IMR-90 (cell line): ENCODE results near the gene JPH4. TPM values are rescaled to one million over a fixed set of nuclear protein-coding genes. Genes with fewer than 3 reads are reported as not detected.
A peak's percentile ranks its signal among the peaks of the same experiment; 100 is the strongest.

Experiments used
- ATAC-seq: fragments of 200-7000 bp; cut with Tn5 transposase; 2 replicates; pipeline ENCODE4 v1.9.1; 2020; ENCODE audit warnings: low read depth, mild to moderate bottlenecking, moderate library complexity
- BruUV-seq: library from RNA; stranded (reverse); fragments of 400-500 nt; replicated peaks from 2 replicates; lab custom pipeline; 2021; lab: Mats Ljungman, UMichigan
- CTCF ChIA-PET: fragments of 300-600 bp; formaldehyde crosslinking; extraction: SDS; loops from one replicate; lab custom pipeline; 2021; ENCODE audit warnings: antibody characterized with exemption; lab: Yijun Ruan, JAX
- POLR2A ChIA-PET: fragments of 300-600 bp; sonication (Branson Sonifier 250); formaldehyde crosslinking; loops from one replicate; lab custom pipeline; 2022; ENCODE audit warnings: antibody characterized with exemption; ENCODE audit not compliant: unreplicated experiment; lab: Charles Lee
- DNase-seq: peaks from one replicate; pipeline ENCODE4 v3.0.0; 2013
- H2AFZ ChIP-seq: replicated peaks from 2 replicates; pipeline ENCODE3; 2013; ENCODE audit warnings: low read length, mild to moderate bottlenecking; ENCODE audit not compliant: poor library complexity
- H2AK5ac ChIP-seq: 2 replicates; pipeline ENCODE4 v1.6.1; 2013; ENCODE audit warnings: low read depth, low read length, inconsistent platforms
- H2AK9ac ChIP-seq: replicated peaks from 2 replicates; pipeline ENCODE3; 2013; ENCODE audit warnings: mild to moderate bottlenecking, low read depth, low read length, moderate library complexity; ENCODE audit not compliant: poor library complexity
- H2BK120ac ChIP-seq: 2 replicates; pipeline ENCODE4 v1.6.1; 2013; ENCODE audit warnings: low read depth, low read length, inconsistent platforms
- H2BK15ac ChIP-seq: 3 replicates; pipeline ENCODE4 v1.6.1; 2013; ENCODE audit warnings: low read depth, low read length, inconsistent platforms
- H2BK20ac ChIP-seq: 2 replicates; pipeline ENCODE4 v1.6.1; 2013; ENCODE audit warnings: low read depth, mild to moderate bottlenecking, inconsistent platforms, low read length, moderate library complexity
- H2BK5ac ChIP-seq: 2 replicates; pipeline ENCODE4 v1.6.1; 2013; ENCODE audit warnings: mild to moderate bottlenecking, low read depth, low read length, inconsistent platforms; ENCODE audit not compliant: poor library complexity, severe bottlenecking
- H3K14ac ChIP-seq: replicated peaks from 2 replicates; pipeline ENCODE4 v1.6.1; 2013; ENCODE audit warnings: low read depth, low read length, inconsistent platforms
- H3K18ac ChIP-seq: 2 replicates; pipeline ENCODE4 v1.6.1; 2013; ENCODE audit warnings: low read depth, low read length, control low read depth
- H3K23ac ChIP-seq: 2 replicates; pipeline ENCODE4 v1.6.1; 2013; ENCODE audit warnings: low read depth, low read length, inconsistent platforms
- H3K27ac ChIP-seq: 2 replicates; pipeline ENCODE4 v1.5.1; 2013; ENCODE audit warnings: mild to moderate bottlenecking, control low read depth, low read length; ENCODE audit not compliant: insufficient read depth
- H3K27me3 ChIP-seq: 2 replicates; pipeline ENCODE4 v1.6.1; 2013; ENCODE audit warnings: low read length; ENCODE audit not compliant: control insufficient read depth, insufficient read depth
- H3K36me3 ChIP-seq: 2 replicates; pipeline ENCODE4 v1.6.1; 2013; ENCODE audit warnings: low read length, mixed read lengths; ENCODE audit not compliant: control insufficient read depth, insufficient read depth
- H3K4ac ChIP-seq: 2 replicates; pipeline ENCODE4 v1.6.1; 2013; ENCODE audit warnings: low read depth, low read length, inconsistent platforms
- H3K4me1 ChIP-seq: 2 replicates; pipeline ENCODE4 v1.6.1; 2013; ENCODE audit warnings: low read length, mixed read lengths; ENCODE audit not compliant: control insufficient read depth, insufficient read depth
- H3K4me2 ChIP-seq: 2 replicates; pipeline ENCODE4 v1.6.1; 2013; ENCODE audit warnings: low read depth, mild to moderate bottlenecking, control low read depth, low read length, moderate library complexity
- H3K4me3 ChIP-seq: 2 replicates; pipeline ENCODE4 v1.5.1; 2013; ENCODE audit warnings: low read depth, mild to moderate bottlenecking, control low read depth, low read length, moderate library complexity; ENCODE audit not compliant: insufficient read depth
- H3K56ac ChIP-seq: 2 replicates; pipeline ENCODE4 v1.6.1; 2013; ENCODE audit warnings: low read length, inconsistent platforms; ENCODE audit not compliant: insufficient read depth; ENCODE audit errors: extremely low read depth
- H3K79me1 ChIP-seq, 2 experiments: 2 replicates each; pipeline ENCODE4 v1.6.1; 2013; ENCODE audit warnings: low read length in 2 of 2, inconsistent platforms in 1 of 2, low read depth in 1 of 2
- H3K9ac ChIP-seq: 2 replicates; pipeline ENCODE4 v1.6.1; 2013; ENCODE audit warnings: low read depth, low read length, control low read depth
- H3K9me1 ChIP-seq: 2 replicates; pipeline ENCODE4 v1.6.1; 2013; ENCODE audit warnings: low read length, inconsistent platforms; ENCODE audit not compliant: insufficient read depth
- H3K9me3 ChIP-seq: 2 replicates; pipeline ENCODE4 v1.6.1; 2013; ENCODE audit warnings: low read length; ENCODE audit not compliant: control insufficient read depth, insufficient read depth
- H4K20me1 ChIP-seq: 2 replicates; pipeline ENCODE4 v1.6.1; 2013; ENCODE audit warnings: low read length, inconsistent platforms; ENCODE audit not compliant: insufficient read depth
- H4K5ac ChIP-seq: 2 replicates; pipeline ENCODE4 v1.6.1; 2013; ENCODE audit warnings: mild to moderate bottlenecking, low read depth, low read length, control low read depth
- H4K8ac ChIP-seq, 2 experiments: 2 replicates each; pipeline ENCODE4 v1.6.1; 2013; ENCODE audit warnings: low read depth in 2 of 2, low read length in 2 of 2, control low read depth in 1 of 2, inconsistent platforms in 1 of 2
- H4K91ac ChIP-seq: 2 replicates; pipeline ENCODE4 v1.6.1; 2013; ENCODE audit warnings: low read depth, low read length, inconsistent platforms; ENCODE audit not compliant: insufficient read depth
- BHLHE40 ChIP-seq: fragments of 150-350 bp; IDR thresholded peaks from 2 replicates; pipeline ENCODE4 v1.6.1; 2016; ENCODE audit warnings: mild to moderate bottlenecking, low read depth, low read length
- CTCF ChIP-seq: conservative IDR thresholded peaks from 2 replicates; pipeline ENCODE4 v1.5.1; 2012; ENCODE audit warnings: mild to moderate bottlenecking, low read depth, low read length, improper control_type of control experiment
- FOS ChIP-seq: fragments of 150-350 bp; IDR thresholded peaks from 2 replicates; pipeline ENCODE4 v1.6.1; 2016; ENCODE audit warnings: low read depth, low read length
- MAZ ChIP-seq: IDR thresholded peaks from 2 replicates; pipeline ENCODE4 v1.6.1; 2012; ENCODE audit warnings: low read depth, mild to moderate bottlenecking, low read length, improper control_type of control experiment, moderate library complexity, borderline replicate concordance
- NFE2L2 ChIP-seq: fragments of 150-350 bp; IDR thresholded peaks from 2 replicates; pipeline ENCODE4 v1.6.1; 2016; ENCODE audit warnings: low read depth, mild to moderate bottlenecking, low read length
- POLR2A ChIP-seq: IDR thresholded peaks from 2 replicates; pipeline ENCODE4 v1.6.1; 2012; ENCODE audit warnings: mild to moderate bottlenecking, low read depth, low read length
- RAD21 ChIP-seq: IDR thresholded peaks from 2 replicates; pipeline ENCODE4 v1.6.1; 2012; ENCODE audit warnings: low read length, improper control_type of control experiment
- RCOR1 ChIP-seq: IDR thresholded peaks from 2 replicates; pipeline ENCODE4 v1.6.1; 2012; ENCODE audit warnings: mild to moderate bottlenecking, low read length, improper control_type of control experiment; ENCODE audit not compliant: insufficient replicate concordance
- RFX5 ChIP-seq: IDR thresholded peaks from 2 replicates; pipeline ENCODE4 v1.8.0; 2012; ENCODE audit warnings: low read depth, mild to moderate bottlenecking, low read length, moderate library complexity
- SMC3 ChIP-seq: fragments of 150-350 bp; IDR thresholded peaks from 2 replicates; pipeline ENCODE4 v1.6.1; 2016; ENCODE audit warnings: low read depth, mild to moderate bottlenecking, antibody characterized with exemption, low read length, moderate library complexity
- USF2 ChIP-seq: fragments of 150-350 bp; IDR thresholded peaks from 2 replicates; pipeline ENCODE4 v1.6.1; 2017; ENCODE audit warnings: mild to moderate bottlenecking, antibody characterized with exemption, low read length, low read depth
- WGBS, 2 experiments: methylation state at CpG; one replicate each; pipeline versions ENCODE4 v1.1.5 to v1.1.7; 2013; ENCODE audit warnings: missing lambda C conversion rate in 2 of 2; ENCODE audit not compliant: insufficient read length in 1 of 2; ENCODE audit errors: extremely low coverage in 2 of 2; 5-methylcytosine and 5-hydroxymethylcytosine counted together
- dilution Hi-C: fragments of 300-500 bp; cut with HindIII; formaldehyde crosslinking; loops from one replicate; pipeline ENCODE4 v1.14.3; 2018; ENCODE audit warnings: low sequenced_read_pairs; ENCODE audit not compliant: unreplicated experiment
- in situ Hi-C: fragments of 300-500 bp; cut with MboI; formaldehyde crosslinking; loops from 3 replicates; pipeline ENCODE4 v1.14.3; 2019; ENCODE audit warnings: low sequenced_read_pairs, inconsistent platforms, mixed read lengths
- intact Hi-C: fragments of 100-400 bp; cut with micrococcal nuclease; formaldehyde crosslinking; loops from 2 replicates; pipeline ENCODE4 v1.10.0; 2022
- polyA plus RNA-seq, 3 experiments: library from polyadenylated mRNA; depleted of rRNA; stranded (reverse); fragments of >200 nt; gene quantifications; 2 replicates each; pipeline ENCODE4 v1.2.3, GENCODE V29; 2012; ENCODE audit warnings: low replicate concordance in 1 of 3
- total RNA-seq: library from RNA; depleted of rRNA; stranded (reverse); fragments of >200 nt; gene quantifications from 2 replicates; pipeline ENCODE4 v1.2.3, GENCODE V29; 2012

Gene JPH4
- total and polyA plus RNA-seq, 2 of the 4 experiments (the other 2 are of a cell fraction): not detected

GRCh38 chr14:23563473-23564180 is 15.0 kb downstream of the JPH4 start (continued):
- TF ChIP-seq RCOR1: no peak

- CTCF ChIA-PET: interaction anchor here (0.7 to 1.0 kb wide), 2 partner anchors 80 to 84 kb away, joined by 3 read pairs; no protein-coding TSS in a partner anchor
- Histone ChIP-seq H3K4me2 (no peak overlapping the region), H2AK5ac (no peak overlapping the region), H2AFZ (no peak overlapping the region), H3K79me1 (peaks cover 0 to 2% of the 10 kb centered on the region in 2 experiments; a peak in 2 of 4 replicates), H3K56ac (no peak overlapping the region), H3K18ac (no peak overlapping the region), H4K5ac (no peak overlapping the region), H4K20me1 (no peaks in the 10 kb centered on the region), H4K91ac (no peak overlapping the region), H3K4me1 (peaks cover 2% of the 10 kb centered on the region; the same call in 1 of the 2 replicates), H3K4ac (no peak overlapping the region), H2BK5ac (no peak overlapping the region), H4K8ac (no peak overlapping the region), H3K9me1 (peaks cover 10% of the 10 kb centered on the region; the same call in 1 of the 2 replicates), H3K4me3 (no peak overlapping the region), H2AK9ac (no peak overlapping the region), H2BK20ac (no peak overlapping the region), H3K27me3 (no peaks in the 10 kb centered on the region), H3K23ac (no peak overlapping the region), H3K9me3 (no peaks in the 10 kb centered on the region), H3K27ac (no peak overlapping the region), H3K14ac (no peak overlapping the region), H3K9ac (no peak overlapping the region), H2BK120ac (no peak overlapping the region), H3K36me3 (peaks cover 7% of the 10 kb centered on the region), H2BK15ac (no peak overlapping the region)
- TF ChIP-seq MAZ (peak; percentile 57; the same call in 1 of the 2 replicates), POLR2A (no peak), SMC3 (peak; percentile 74), NFE2L2 (no peak), RAD21 (peak; percentile 82), CTCF (peak; percentile 85), FOS (no peak), USF2 (no peak), BHLHE40 (no peak), RFX5 (no peak)
- no TSS peak for BruUV-seq
- dilution Hi-C loops: no loop called here
- in situ Hi-C loops: no loop called here
- ATAC-seq: peak; percentile 63
- POLR2A ChIA-PET: interaction anchor here (1.0 kb wide), 1 partner anchor 85 kb away, joined by 3 read pairs; no protein-coding TSS in a partner anchor
- WGBS, 2 experiments: no CpG with 5 or more reads among the region's 2 CpGs
- DNase-seq: peak; percentile 40
- intact Hi-C loops: loop anchor here (1.0 kb wide), 1 partner anchor 85 kb away; no protein-coding TSS in a partner anchor
These were observed 15.6 kb downstream of the JPH4 start for GRCh38 chr14:23562822-23563472.
